Prostate gland (tissue), 2 donors: Measurements from ENCODE around the gene VGLL3.

Source experiments
- CTCF ChIP-seq, 4 experiments: fragments of 200-600 bp in 2 of 4; fragments of 450-650 bp in 2 of 4; sonication (generic) in 2 of 4; IDR thresholded peaks; 1 replicate in 3 of 4; 2 replicates in 1 of 4; pipeline ENCODE4 v1.5.1; 2016 to 2019; ENCODE audit warnings: antibody characterized with exemption in 4 of 4, mild to moderate bottlenecking in 2 of 4, moderate library complexity in 2 of 4
- POLR2A ChIP-seq: fragments of 450-650 bp; IDR thresholded peaks from one replicate; pipeline ENCODE4 v1.6.1; 2016; ENCODE audit warnings: antibody characterized with exemption, mild to moderate bottlenecking
- POLR2AphosphoS5 ChIP-seq: sonication (generic); formaldehyde crosslinking; IDR thresholded peaks from one replicate; pipeline ENCODE4 v1.6.1; 2017; ENCODE audit warnings: antibody characterized with exemption

GRCh38 chr3:86954226-86954625 is 36.7 kb downstream of the VGLL3 start:
- no peak for TF ChIP-seq CTCF (IDR thresholded peaks at IDR 0.05)
- no peak for TF ChIP-seq POLR2AphosphoS5
- TF ChIP-seq POLR2A = no peak
